Astrocyte of the spinal cord (primary cell): Measurements from ENCODE around the gene TTC28.
A peak's percentile ranks its signal among the peaks of the same experiment; 100 is the strongest.
"Not testable (repeated sequence)": the region's sequence is repeated elsewhere in the genome, so short reads cannot be mapped to it uniquely, and the experiment has no call there.

Experiments used
- DNase-seq: peaks from one replicate; pipeline ENCODE4 v3.0.0; 2011; ENCODE audit warnings: low read depth, low spot score
- H3K4me3 ChIP-seq: 2 replicates; pipeline ENCODE4 v1.5.1; 2011; ENCODE audit warnings: low read depth, mild to moderate bottlenecking, low read length, moderate library complexity
- in situ Hi-C: cut with HindIII; loops from 2 replicates; pipeline ENCODE4 v1.10.0; 2017; ENCODE audit warnings: low sequenced_read_pairs
- TF ChIP-seq, protein P1 (sequence below): IDR thresholded peaks from 2 replicates; pipeline ENCODE4 v1.5.1; 2012; ENCODE audit warnings: low read depth, mild to moderate bottlenecking, low read length, inconsistent platforms

Gene TTC28

DNA sequence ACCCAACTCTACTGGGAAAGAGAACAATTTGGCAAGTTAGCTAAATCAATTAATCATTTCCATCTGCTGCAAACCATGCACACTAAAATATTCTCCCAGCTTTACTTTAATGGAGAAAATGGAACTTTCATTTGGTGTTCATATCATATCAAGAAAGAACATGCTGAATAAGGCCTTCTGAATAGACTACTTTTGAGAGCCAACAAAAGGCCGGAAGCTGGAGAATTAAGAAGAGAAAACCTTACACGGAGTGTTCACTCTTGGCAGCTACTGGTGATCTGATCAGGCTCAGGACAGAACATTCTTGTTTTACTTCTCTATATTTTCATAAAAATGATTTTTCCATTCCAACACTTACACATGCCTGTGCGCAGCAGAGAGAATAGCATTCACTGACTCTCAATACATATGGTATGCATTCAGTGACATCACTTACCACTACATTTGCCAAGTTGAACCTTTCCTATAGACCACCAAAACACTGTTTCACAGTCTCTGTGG, 165.3 kb downstream of the TTC28 start:
- TF ChIP-seq, protein P1, sequence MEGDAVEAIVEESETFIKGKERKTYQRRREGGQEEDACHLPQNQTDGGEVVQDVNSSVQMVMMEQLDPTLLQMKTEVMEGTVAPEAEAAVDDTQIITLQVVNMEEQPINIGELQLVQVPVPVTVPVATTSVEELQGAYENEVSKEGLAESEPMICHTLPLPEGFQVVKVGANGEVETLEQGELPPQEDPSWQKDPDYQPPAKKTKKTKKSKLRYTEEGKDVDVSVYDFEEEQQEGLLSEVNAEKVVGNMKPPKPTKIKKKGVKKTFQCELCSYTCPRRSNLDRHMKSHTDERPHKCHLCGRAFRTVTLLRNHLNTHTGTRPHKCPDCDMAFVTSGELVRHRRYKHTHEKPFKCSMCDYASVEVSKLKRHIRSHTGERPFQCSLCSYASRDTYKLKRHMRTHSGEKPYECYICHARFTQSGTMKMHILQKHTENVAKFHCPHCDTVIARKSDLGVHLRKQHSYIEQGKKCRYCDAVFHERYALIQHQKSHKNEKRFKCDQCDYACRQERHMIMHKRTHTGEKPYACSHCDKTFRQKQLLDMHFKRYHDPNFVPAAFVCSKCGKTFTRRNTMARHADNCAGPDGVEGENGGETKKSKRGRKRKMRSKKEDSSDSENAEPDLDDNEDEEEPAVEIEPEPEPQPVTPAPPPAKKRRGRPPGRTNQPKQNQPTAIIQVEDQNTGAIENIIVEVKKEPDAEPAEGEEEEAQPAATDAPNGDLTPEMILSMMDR = no peak
- in situ Hi-C loops = no loop called here
- no peak overlapping the region for H3K4me3 ChIP-seq
- DNase-seq = no peak

DNA sequence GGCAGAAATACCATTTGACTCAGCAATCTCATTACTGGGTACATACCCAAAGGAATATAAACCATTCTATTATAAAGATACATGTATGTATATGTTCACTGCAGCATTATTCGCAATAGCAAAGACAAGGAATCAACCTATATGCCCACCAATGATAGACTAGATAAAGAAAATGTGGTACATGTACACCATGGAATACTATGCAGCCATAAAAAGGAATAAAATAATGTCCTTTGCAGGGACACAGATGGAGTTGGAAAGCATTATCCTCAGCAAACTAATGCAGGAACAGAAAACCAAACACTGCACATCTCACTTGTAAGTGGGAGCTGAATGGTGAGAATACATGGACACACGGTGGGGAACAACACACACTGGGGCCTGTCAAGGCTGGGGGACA, 167.3 kb downstream of the TTC28 start:
- DNase-seq, in situ Hi-C loops, H3K4me3 ChIP-seq: not testable (repeated sequence)

DNA sequence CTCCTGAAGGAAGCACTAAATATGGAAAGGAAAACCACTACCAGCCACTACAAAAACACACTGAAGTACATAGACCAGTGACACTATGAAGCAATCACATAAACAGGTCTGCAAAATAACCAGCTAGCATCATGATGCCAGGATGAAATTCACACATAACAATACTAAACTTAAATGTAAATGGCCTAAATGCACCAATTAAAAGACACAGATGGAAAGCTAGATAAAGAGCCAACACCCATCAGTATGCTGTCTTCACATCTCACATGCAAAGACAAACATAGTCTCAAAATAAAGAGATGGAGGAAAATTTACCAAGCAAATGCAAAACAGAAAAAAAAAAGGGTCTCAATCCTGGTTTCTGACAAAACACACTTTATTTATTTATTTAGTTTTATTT, 171.7 kb downstream of the TTC28 start:
- H3K4me3 ChIP-seq = no peak overlapping the region
- DNase-seq = no peak
- TF ChIP-seq, protein P1 = no peak
- in situ Hi-C loops = no loop called here

DNA sequence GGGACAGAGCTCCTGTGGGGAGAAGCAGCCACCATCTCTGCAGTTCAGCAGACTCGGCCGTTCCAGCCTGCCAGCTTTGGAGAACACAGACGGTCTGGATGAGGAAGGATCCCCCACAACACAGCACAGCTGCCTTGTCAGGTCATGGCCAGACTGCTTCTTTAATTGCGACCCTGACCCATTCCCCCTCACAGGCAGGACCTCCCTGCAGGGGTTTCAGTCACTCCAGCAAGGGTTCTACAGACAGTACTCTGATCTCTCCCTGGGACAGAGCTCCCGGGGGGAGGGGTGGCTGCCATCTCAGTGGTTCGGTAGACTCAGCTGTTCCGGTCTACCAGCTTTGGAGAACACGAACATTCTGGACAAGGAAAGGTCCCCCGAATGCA, 173.5 kb downstream of the TTC28 start:
- in situ Hi-C loops = no loop called here
- H3K4me3 ChIP-seq = no peak overlapping the region
- DNase-seq = no peak
- TF ChIP-seq, protein P1 = no peak

DNA sequence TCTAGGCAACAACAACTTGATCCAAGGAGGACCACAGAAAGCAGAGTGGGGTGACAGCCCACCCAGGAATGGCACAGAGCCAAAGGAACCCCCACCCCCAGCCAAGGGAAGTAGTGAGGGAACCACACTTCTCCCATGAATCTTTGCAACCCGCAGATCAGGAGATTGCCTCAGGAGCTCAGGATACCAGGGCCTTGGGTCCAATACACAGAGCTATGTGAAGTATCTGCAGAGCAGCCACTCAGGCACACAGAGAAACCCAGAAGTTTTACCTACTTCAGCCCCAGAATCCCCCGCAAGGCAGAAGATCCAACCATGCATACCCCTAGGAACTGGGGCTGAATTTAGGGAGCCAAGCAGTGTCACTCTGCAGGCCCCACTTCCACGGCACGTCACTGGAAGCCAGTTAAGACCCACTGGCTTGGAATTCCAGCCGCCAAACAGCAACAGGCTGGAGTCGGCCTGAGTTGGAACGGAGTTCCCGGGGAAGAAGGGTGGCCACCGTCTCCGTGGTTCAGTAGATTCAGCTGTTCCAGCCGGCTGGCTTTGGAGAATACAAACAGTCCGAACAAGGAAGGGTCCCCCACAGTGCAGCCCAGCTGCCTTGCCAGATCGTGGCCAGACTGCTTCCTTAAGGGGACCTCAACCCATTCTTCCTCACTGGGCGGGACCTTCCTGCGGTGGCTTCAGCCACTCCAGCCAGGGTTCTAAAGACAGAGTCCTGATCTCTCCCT, 174.1 kb downstream of the TTC28 start:
- peak; percentile 13 for DNase-seq
- in situ Hi-C loops = no loop called here
- TF ChIP-seq, protein P1 = no peak
- no peak overlapping the region for H3K4me3 ChIP-seq

DNA sequence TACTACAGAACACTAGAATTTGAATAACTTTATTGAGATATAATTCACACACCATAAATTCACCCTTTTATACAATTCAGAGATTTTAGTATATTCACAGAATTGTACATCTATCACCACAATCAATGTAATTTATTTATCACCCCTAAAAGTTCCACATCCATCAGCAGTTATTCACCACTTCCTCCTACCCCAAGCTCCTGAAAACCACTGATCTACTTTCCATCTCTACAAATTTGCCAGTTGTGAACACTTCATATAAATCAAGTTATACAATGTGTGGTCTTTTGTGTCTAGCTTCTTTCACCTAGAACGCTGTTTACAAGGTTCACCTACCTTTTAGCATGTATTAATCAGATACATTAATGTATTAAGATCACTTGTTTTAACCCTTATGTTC, 179.6 kb downstream of the TTC28 start:
- in situ Hi-C loops = no loop called here
- no peak overlapping the region for H3K4me3 ChIP-seq
- TF ChIP-seq, protein P1 = no peak
- DNase-seq = no peak

DNA sequence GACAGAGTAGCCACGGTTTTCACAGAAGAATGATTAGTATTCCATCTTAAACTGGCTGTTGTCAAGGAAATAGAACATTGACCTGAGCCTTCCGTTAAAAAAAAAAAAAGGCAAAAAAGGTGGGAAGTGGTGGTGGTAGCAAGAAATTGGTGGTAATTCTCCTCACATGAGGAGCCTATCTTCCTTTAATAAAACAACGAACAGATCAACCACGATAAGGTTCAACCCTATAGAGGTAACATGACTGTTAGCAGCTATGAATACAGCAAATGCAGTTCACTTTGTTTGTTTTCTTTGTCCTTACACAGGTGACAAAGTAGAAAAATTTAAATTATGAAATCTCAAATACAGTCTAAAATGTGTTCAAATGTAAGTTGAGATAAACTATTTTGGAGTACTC, 181.6 kb downstream of the TTC28 start:
- H3K4me3 ChIP-seq = no peak overlapping the region
- TF ChIP-seq, protein P1 = no peak
- in situ Hi-C loops = no loop called here
- DNase-seq = no peak
